ENCODE data around the gene TSPYL6. TPM values are rescaled to one million over a fixed set of nuclear protein-coding genes. Genes with fewer than 3 reads are reported as not detected.
"Not testable (repeated sequence)": the region's sequence is repeated elsewhere in the genome, so short reads cannot be mapped to it uniquely, and the experiment has no call there.

Gene TSPYL6
- total RNA-seq, 2 donors from 2014 or later, result 0.14 TPM; not detected in 1

GRCh38 chr2:54267577-54267976 is 11.5 kb upstream of the TSPYL6 start:
- TF ChIP-seq, protein P1, sequence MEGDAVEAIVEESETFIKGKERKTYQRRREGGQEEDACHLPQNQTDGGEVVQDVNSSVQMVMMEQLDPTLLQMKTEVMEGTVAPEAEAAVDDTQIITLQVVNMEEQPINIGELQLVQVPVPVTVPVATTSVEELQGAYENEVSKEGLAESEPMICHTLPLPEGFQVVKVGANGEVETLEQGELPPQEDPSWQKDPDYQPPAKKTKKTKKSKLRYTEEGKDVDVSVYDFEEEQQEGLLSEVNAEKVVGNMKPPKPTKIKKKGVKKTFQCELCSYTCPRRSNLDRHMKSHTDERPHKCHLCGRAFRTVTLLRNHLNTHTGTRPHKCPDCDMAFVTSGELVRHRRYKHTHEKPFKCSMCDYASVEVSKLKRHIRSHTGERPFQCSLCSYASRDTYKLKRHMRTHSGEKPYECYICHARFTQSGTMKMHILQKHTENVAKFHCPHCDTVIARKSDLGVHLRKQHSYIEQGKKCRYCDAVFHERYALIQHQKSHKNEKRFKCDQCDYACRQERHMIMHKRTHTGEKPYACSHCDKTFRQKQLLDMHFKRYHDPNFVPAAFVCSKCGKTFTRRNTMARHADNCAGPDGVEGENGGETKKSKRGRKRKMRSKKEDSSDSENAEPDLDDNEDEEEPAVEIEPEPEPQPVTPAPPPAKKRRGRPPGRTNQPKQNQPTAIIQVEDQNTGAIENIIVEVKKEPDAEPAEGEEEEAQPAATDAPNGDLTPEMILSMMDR (IDR thresholded peaks at IDR 0.05), result no peak

DNA sequence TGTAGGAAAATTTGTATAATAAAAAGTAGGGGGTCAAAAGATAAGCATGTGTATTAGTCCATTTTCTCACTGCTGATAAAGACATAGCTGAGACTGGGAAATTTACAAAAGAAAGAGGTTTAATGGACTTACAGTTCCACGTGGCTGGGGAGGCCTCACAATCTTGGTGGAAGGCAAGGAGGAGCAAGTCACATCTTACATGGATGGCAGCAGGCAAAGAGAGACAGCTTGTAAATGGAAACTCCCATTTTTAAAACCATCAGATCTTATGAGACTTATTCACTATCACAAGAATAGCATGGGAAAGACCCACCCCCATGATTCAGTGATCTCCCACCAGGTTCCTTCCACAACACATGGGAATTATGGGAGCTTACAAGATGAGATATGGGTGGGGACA is 9.1 kb upstream of the TSPYL6 start:
- peaks cover 0 to 15% of the 10 kb centered on the region in 2 donors for H3K4me1 ChIP-seq (ENCODE audit: control insufficient read depth in 1 of 2, low read depth in 2 of 2)
- not testable (repeated sequence) for DNase-seq (ENCODE audit: low spot score); H3K27me3 ChIP-seq (replicated peaks; ENCODE audit: insufficient read depth); H3K9me3 ChIP-seq; H3K36me3 ChIP-seq; ATAC-seq (ENCODE audit: insufficient number of reproducible peaks, low FRiP score, low read depth); H3K27ac ChIP-seq; H3K4me3 ChIP-seq

More at GRCh38 chr2:54267577-54267976, 11.5 kb upstream of the TSPYL6 start:
- Histone ChIP-seq H3K9me3 (no peaks in the 10 kb centered on the region), H3K27ac (no peak overlapping the region), H3K36me3 (no peaks in the 10 kb centered on the region), H3K4me3 (no peak overlapping the region), H3K4me1 (ENCODE audit: control insufficient read depth in 1 of 2, low read depth in 2 of 2) (no peaks in the 10 kb centered on the region), H3K27me3 (replicated peaks; ENCODE audit: insufficient read depth) (no peaks in the 10 kb centered on the region)
- DNase-seq (ENCODE audit: low spot score) (no peak), ATAC-seq (ENCODE audit: insufficient number of reproducible peaks, low FRiP score, low read depth) (no peak)

GRCh38 chr2:54262015-54262765 is 6.2 kb upstream of the TSPYL6 start:
- H3K4me3 ChIP-seq, result no peak overlapping the region
- H3K4me1 ChIP-seq (ENCODE audit: control insufficient read depth in 1 of 2, low read depth in 2 of 2), result peaks cover 0 to 15% of the 10 kb centered on the region in 2 donors
- H3K9me3 ChIP-seq, result no peaks in the 10 kb centered on the region
- no peak for ATAC-seq (ENCODE audit: insufficient number of reproducible peaks, low FRiP score, low read depth)
- peak overlapping the region in 1 of 2 donors; percentile 74 for H3K27ac ChIP-seq
- TF ChIP-seq, protein P1 (IDR thresholded peaks at IDR 0.05), result no peak
- no peaks in the 10 kb centered on the region for H3K27me3 ChIP-seq (replicated peaks; ENCODE audit: insufficient read depth)
- no peak for DNase-seq (ENCODE audit: low spot score)
- H3K36me3 ChIP-seq, result no peaks in the 10 kb centered on the region

- TF ChIP-seq, protein P1 (IDR thresholded peaks at IDR 0.05), result no peak
- Histone ChIP-seq H3K4me3 (no peak overlapping the region), H3K4me1 (ENCODE audit: control insufficient read depth in 1 of 2, low read depth in 2 of 2) (peaks cover 0 to 15% of the 10 kb centered on the region in 2 donors), H3K27me3 (replicated peaks; ENCODE audit: insufficient read depth) (no peaks in the 10 kb centered on the region), H3K36me3 (no peaks in the 10 kb centered on the region), H3K27ac (peak overlapping the region in 1 of 2 donors; percentile 74), H3K9me3 (no peaks in the 10 kb centered on the region)
- ATAC-seq (ENCODE audit: insufficient number of reproducible peaks, low FRiP score, low read depth) (no peak), DNase-seq (ENCODE audit: low spot score) (no peak)
Measured at GRCh38 chr2:54261537-54261936, 5.5 kb upstream of the TSPYL6 start.

DNA sequence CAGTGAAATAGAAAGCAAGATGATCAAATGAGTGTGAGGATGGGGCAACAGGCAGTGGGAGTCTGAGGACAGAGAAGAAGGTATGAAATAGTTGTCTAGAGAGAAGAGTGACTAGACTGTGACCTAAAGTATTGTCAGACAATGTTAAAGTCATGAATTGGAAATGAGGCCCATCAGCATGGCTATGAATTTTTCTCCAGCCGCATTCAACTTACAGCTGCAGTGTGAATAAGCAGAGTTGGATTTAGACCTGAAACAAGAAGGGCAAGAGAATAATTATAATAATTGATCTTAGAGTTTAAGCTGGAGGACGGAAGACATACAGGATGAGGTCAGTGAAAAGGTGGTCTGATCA is 4.2 kb upstream of the TSPYL6 start:
- no peak for DNase-seq (ENCODE audit: low spot score)
- H3K4me1 ChIP-seq (ENCODE audit: control insufficient read depth in 1 of 2, low read depth in 2 of 2), result peaks cover 0 to 15% of the 10 kb centered on the region in 2 donors
- H3K27me3 ChIP-seq (replicated peaks; ENCODE audit: insufficient read depth), result no peaks in the 10 kb centered on the region
- H3K36me3 ChIP-seq, result no peaks in the 10 kb centered on the region
- TF ChIP-seq, protein P1 (IDR thresholded peaks at IDR 0.05), result no peak
- H3K27ac ChIP-seq, result no peak overlapping the region
- no peaks in the 10 kb centered on the region for H3K9me3 ChIP-seq
- no peak for ATAC-seq (ENCODE audit: insufficient number of reproducible peaks, low FRiP score, low read depth)
- no peak overlapping the region for H3K4me3 ChIP-seq
